Measurements from ENCODE around the gene ZNF428. TPM values are rescaled to one million over a fixed set of nuclear protein-coding genes. Genes with fewer than 3 reads are reported as not detected.
"Not testable (repeated sequence)": the region's sequence is repeated elsewhere in the genome, so short reads cannot be mapped to it uniquely, and the experiment has no call there.

Gene ZNF428
- total and polyA plus RNA-seq, 2 of the 4 experiments (the other 2 are of a cell fraction), result 9.9 to 32.3 TPM

DNA sequence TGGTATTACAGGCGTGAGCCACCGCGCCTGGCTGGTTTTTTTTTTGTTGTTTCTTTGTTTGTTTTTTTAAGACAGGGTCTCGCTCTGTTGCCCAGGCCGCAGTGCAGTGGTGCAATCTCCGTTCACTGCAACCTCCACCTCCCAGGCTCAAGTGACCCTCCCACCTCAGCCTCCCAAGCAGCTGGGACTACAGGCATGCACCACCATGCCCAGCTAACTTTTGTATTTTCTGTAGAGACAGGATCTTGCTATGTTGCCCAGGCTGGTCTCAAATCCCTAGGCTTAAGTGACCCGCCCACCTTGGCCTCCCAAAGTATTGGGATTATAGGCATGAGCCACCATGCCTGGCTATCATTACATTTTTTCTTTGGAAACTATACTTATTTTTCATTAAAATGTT is 30.8 kb upstream of the ZNF428 start:
- H2BK15ac ChIP-seq (ENCODE audit: low read depth, low read length); H3K23ac ChIP-seq (ENCODE audit: low read depth, low read length); H3K18ac ChIP-seq (ENCODE audit: low read depth, low read length); H4K8ac ChIP-seq (ENCODE audit: low read depth in 2 of 2, low read length in 2 of 2); H3K9me1 ChIP-seq (ENCODE audit: insufficient read depth, low read length); BruUV-seq (replicated peaks); H4K5ac ChIP-seq (ENCODE audit: low read depth, low read length); H3K4me1 ChIP-seq (ENCODE audit: control insufficient read depth, insufficient read depth, low read length); ATAC-seq (ENCODE audit: low read depth); H3K4me3 ChIP-seq (ENCODE audit: insufficient read depth, low read depth, low read length); dilution Hi-C loops (cut with HindIII; ENCODE audit: low sequenced_read_pairs, unreplicated experiment); H4K91ac ChIP-seq (ENCODE audit: insufficient read depth, low read depth, low read length); H3K9me3 ChIP-seq (ENCODE audit: control insufficient read depth, insufficient read depth, low read length); H2BK5ac ChIP-seq (ENCODE audit: low read depth, low read length, poor library complexity, severe bottlenecking); H3K14ac ChIP-seq (replicated peaks; ENCODE audit: low read depth, low read length); H3K56ac ChIP-seq (ENCODE audit: extremely low read depth, insufficient read depth, low read length); H2AK5ac ChIP-seq (ENCODE audit: low read depth, low read length); H2AK9ac ChIP-seq (replicated peaks; ENCODE audit: low read depth, low read length, poor library complexity); H3K27ac ChIP-seq (ENCODE audit: insufficient read depth, low read length); H2AFZ ChIP-seq (replicated peaks; ENCODE audit: low read length, poor library complexity); H3K4ac ChIP-seq (ENCODE audit: low read depth, low read length); CTCF ChIA-PET; DNase-seq; H2BK120ac ChIP-seq (ENCODE audit: low read depth, low read length); H3K9ac ChIP-seq (ENCODE audit: low read depth, low read length); H4K20me1 ChIP-seq (ENCODE audit: insufficient read depth, low read length); H3K27me3 ChIP-seq (ENCODE audit: control insufficient read depth, insufficient read depth, low read length); H3K4me2 ChIP-seq (ENCODE audit: low read depth, low read length); H2BK20ac ChIP-seq (ENCODE audit: low read depth, low read length): not testable (repeated sequence)
- Histone ChIP-seq H3K79me1 (ENCODE audit: low read depth in 1 of 2, low read length in 2 of 2) (peaks cover 12 to 24% of the 10 kb centered on the region in 2 experiments; a peak in 3 of 4 replicates), H3K36me3 (ENCODE audit: control insufficient read depth, insufficient read depth, low read length) (peaks cover 48% of the 10 kb centered on the region)
- WGBS, 2 experiments (ENCODE audit: extremely low coverage in 2 of 2, insufficient read length in 1 of 2), result no CpG with 5 or more reads among the region's 7 CpGs
- intact Hi-C loops (cut with micrococcal nuclease) (loop anchor here (5.0 kb wide), 2 partner anchors 113 to 218 kb away; no protein-coding TSS in a partner anchor), in situ Hi-C loops (cut with MboI; ENCODE audit: low sequenced_read_pairs) (loop anchor here (5.0 kb wide), 1 partner anchor 98 kb away; no protein-coding TSS in a partner anchor)
- POLR2A ChIA-PET (ENCODE audit: unreplicated experiment), result interaction anchor here (0.5 kb wide), 1 partner anchor 1132 kb away, joined by 13 read pairs; no protein-coding TSS in a partner anchor

All from IMR-90 (cell line).